ENCODE results near the gene FGF8. TPM values are rescaled to one million over a fixed set of nuclear protein-coding genes. Genes with fewer than 3 reads are reported as not detected.

FGF8 gene
- total and polyA plus RNA-seq, 2 of the 13 experiments (the other 11 are each of a cell fraction or from before 2014, with no cell fraction given), result not detected

DNA sequence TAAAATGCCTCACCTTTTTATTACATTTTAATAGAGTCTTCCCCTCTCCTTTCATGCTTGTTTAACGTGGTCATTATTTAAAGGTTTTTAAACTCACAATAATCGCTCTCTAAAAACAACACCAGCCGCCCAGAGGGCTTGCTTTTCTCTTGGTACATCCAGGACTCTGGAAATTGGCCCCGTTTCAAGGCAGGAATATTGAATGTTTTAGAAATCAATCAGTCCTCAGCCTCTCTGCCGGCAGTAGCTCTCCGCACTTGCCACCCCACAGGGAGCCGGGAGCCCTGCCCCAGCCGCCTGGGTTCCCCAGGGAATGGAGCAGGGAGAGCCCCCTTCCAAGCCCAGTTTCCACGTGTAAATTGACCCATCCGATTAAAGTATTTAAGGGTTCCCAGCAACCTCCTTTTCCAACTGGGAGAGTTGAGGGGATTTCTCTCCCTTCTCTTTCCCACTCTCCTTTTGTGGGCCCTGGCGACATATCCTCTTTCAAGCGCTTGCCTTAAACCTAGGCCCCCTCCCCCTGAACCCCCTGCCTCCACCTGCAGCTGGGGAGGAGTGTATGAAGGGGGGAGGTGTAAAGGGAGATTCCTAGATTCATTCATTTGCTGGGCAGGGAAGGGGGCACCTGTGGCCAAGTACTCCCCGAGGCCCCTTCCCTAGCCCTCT is 1.9 kb downstream of the FGF8 start:
- no peak overlapping the region for H2AFZ ChIP-seq (ENCODE audit: low read length)
- ATAC-seq (no peak), FAIRE-seq (no peak), DNase-seq (ENCODE audit: low spot score) (no peak)
- no TSS peak for BruUV-seq (replicated peaks)
- 30% methylated on average over 11 of the region's 13 CpGs for WGBS (ENCODE audit: low lambda C conversion rate)
- no peak overlapping the region for H3K4me2 ChIP-seq (ENCODE audit: low read depth, low read length)
- H3K4me3 ChIP-seq (replicated peaks in 1 of 3; ENCODE audit: insufficient read depth in 1 of 3, low read depth in 2 of 3, low read length in 3 of 3), result no peak overlapping the region
- no peaks in the 10 kb centered on the region for H3K9me3 ChIP-seq (ENCODE audit: low read length)
- in situ Hi-C loops (cut with HindIII; ENCODE audit: extremely low pct_ligation_motif_present, low pct_unique_long_range_greater_than_20kb), result no loop called here
- H4K20me1 ChIP-seq (ENCODE audit: insufficient read depth, low read length), result no peaks in the 10 kb centered on the region
- no peak for TF ChIP-seq CHCHD3 (CRISPR knock-in tag; IDR thresholded peaks at IDR 0.05)
- TF ChIP-seq ZNF451 (CRISPR knock-in tag; IDR thresholded peaks at IDR 0.05), result no peak
- TF ChIP-seq EZH2 (conservative IDR thresholded peaks at IDR 0.05; ENCODE audit: low read depth, low read length), result 0 out of 2 replicates have a peak, but pooled peaks have one; percentile 9
- no peak overlapping the region for H3K27ac ChIP-seq (ENCODE audit: extremely low read length, insufficient read depth, low read length)
- H3K4me1 ChIP-seq (ENCODE audit: insufficient read depth, low read length), result peaks cover 19% of the 10 kb centered on the region
- no peak overlapping the region for H3K9ac ChIP-seq (ENCODE audit: insufficient read depth, low read depth, low read length)
- POLR2A ChIA-PET, result no interaction called here
- H3K36me3 ChIP-seq (replicated peaks in 1 of 2; ENCODE audit: control insufficient read depth in 1 of 2, insufficient read depth in 2 of 2, low read length in 2 of 2), result no peaks in the 10 kb centered on the region; a peak in 1 of 5 replicates
- intact Hi-C loops (cut with micrococcal nuclease; ENCODE audit: unreplicated experiment), result no loop called here
- CTCF ChIA-PET (ENCODE audit: low intra/inter-chr PET ratio, low total read pairs), result no interaction called here
- H3K79me2 ChIP-seq (ENCODE audit: insufficient read depth, low read length), result no peaks in the 10 kb centered on the region
- peaks cover 17 to 55% of the 10 kb centered on the region in 2 experiments for H3K27me3 ChIP-seq (ENCODE audit: control insufficient read depth in 1 of 2, insufficient read depth in 2 of 2, low read length in 2 of 2)

DNA sequence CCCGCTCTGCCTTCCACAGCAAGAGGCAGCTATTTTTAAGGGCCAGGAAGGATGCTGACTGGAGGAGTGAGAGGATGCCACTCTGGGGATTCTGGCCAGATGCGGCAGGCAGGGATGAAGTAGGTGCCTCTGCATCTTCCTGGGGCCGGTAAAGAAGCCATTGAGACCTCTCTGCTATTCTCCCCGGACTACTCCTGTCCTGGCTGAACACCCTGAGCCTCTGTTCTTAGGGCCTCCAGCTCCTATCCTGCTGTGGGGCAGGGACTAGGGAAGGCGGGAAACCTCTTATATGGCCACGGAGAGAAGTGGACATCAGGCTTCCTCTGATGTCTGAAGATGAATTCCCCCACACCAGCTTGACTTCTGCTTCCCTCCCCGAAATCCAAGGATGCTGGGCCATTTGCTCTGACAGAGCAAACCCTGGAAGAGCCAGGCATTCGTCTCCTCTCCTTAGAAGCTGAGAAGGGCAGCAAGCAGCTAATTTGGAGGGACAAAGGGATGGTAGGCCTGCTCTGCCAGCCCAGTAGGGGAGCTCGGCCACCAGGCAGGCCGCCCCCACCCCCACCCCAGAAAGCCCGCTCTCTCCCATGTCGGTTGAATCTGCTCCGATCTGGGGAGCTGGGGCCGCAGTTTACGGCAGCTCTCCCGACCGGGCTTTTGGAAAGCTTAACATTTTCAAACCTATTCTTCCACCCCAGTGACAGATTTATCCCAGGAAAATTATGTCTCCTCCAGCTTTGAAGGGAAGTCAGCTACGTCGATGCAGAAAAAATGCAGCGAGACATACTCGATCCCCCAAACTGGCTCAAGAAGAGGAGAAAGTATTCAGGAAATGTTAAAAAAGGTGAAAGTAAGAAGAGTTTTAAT is 2.8 kb downstream of the FGF8 start:
- in situ Hi-C loops (cut with HindIII; ENCODE audit: extremely low pct_ligation_motif_present, low pct_unique_long_range_greater_than_20kb) (no loop called here), intact Hi-C loops (cut with micrococcal nuclease; ENCODE audit: unreplicated experiment) (no loop called here)
- FAIRE-seq (no peak), ATAC-seq (no peak), DNase-seq (ENCODE audit: low spot score) (no peak)
- no peaks in the 10 kb centered on the region for H4K20me1 ChIP-seq (ENCODE audit: insufficient read depth, low read length)
- BruUV-seq (replicated peaks), result no TSS peak
- no peak for TF ChIP-seq MED13 (CRISPR knock-in tag; IDR thresholded peaks at IDR 0.05)
- no peak for TF ChIP-seq ZNF792 (CRISPR knock-in tag; IDR thresholded peaks at IDR 0.05)
- no peak for TF ChIP-seq ZNF768 (CRISPR knock-in tag; IDR thresholded peaks at IDR 0.05)
- H3K79me2 ChIP-seq (ENCODE audit: insufficient read depth, low read length), result no peaks in the 10 kb centered on the region
- ChIA-PET POLR2A (no interaction called here), CTCF (ENCODE audit: low intra/inter-chr PET ratio, low total read pairs) (no interaction called here)
- H2AFZ ChIP-seq (ENCODE audit: low read length), result no peak overlapping the region
- H3K9ac ChIP-seq (ENCODE audit: insufficient read depth, low read depth, low read length), result no peak overlapping the region
- peaks cover 9% of the 10 kb centered on the region for H3K4me1 ChIP-seq (ENCODE audit: insufficient read depth, low read length)
- H3K27ac ChIP-seq (ENCODE audit: extremely low read length, insufficient read depth, low read length), result no peak overlapping the region
- no peak overlapping the region for H3K4me2 ChIP-seq (ENCODE audit: low read depth, low read length)
- no peaks in the 10 kb centered on the region; a peak in 1 of 5 replicates for H3K36me3 ChIP-seq (replicated peaks in 1 of 2; ENCODE audit: control insufficient read depth in 1 of 2, insufficient read depth in 2 of 2, low read length in 2 of 2)
- H3K27me3 ChIP-seq (ENCODE audit: control insufficient read depth in 1 of 2, insufficient read depth in 2 of 2, low read length in 2 of 2), result peaks cover 22 to 64% of the 10 kb centered on the region in 2 experiments
- no peaks in the 10 kb centered on the region for H3K9me3 ChIP-seq (ENCODE audit: low read length)
- 39% methylated on average over 9 of the region's 21 CpGs for WGBS (ENCODE audit: low lambda C conversion rate)
- H3K4me3 ChIP-seq (replicated peaks in 1 of 3; ENCODE audit: insufficient read depth in 1 of 3, low read depth in 2 of 3, low read length in 3 of 3), result no peak overlapping the region
